HG03159 (cell line): ENCODE measurements around the gene MTF2.
"Not testable (repeated sequence)": the region's sequence is repeated elsewhere in the genome, so short reads cannot be mapped to it uniquely, and the experiment has no call there.

Experiments
- ATAC-seq: cut with Tn5 transposase; IDR thresholded peaks from one replicate; pipeline ENCODE4 v1.9.1; 2021; ENCODE audit warnings: mild to moderate bottlenecking, moderate library complexity; ENCODE audit not compliant: unreplicated experiment

Gene MTF2

DNA sequence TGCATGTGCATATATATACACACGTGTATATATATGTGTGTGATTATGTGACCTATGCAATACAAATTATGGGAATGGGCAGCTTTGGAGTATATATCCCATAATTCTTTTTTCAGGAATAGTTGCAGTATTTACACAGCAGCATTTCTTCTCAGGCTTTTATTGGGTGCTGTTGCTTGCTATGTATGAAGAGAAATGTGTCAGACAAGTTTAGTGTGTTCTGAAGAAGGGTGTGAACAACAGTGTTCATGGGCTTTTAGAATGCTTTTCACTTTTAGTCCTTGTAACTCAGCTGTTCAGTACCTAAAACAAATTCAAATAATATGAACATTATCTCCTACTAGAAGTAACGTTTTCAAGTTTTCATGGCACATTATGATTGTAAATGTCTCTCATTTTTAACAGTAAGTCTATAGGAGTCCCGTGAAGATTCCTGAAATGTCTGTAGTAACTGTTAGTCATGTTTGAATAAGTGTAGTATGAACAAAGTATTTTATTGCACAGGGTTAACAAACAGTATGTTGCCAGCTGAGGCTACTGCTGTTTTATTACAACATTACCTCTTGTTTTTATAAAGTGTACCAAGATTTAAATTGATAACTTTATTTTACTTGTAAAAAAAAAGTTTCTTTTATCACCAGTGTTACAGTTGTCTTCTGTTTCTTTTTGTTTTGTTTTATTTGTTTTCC lies 58.7 kb downstream of the MTF2 start:
- no peak for ATAC-seq

- ATAC-seq, result no peak
Observed at GRCh38 chr1:93140106-93140505, 61.0 kb downstream of the MTF2 start.

DNA sequence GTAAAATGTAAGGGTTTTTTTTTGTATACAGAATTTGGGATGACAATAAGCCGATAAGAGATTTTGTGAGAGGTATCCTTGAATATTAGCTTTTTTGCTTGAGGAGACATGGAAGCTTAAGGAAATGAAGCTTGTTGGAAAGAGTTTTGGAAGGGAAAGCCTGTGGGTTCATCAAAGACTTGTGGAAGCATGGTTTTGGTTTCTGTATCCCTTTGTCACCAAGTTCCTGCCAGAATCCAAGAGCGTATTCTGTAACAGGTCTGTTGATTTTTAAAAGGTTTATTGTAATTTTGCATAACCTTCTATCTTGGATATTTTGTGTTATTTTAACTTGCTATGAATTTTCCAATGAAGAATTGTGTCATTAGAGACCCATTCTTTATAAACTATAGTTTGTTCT lies 63.1 kb downstream of the MTF2 start:
- ATAC-seq, result no peak

DNA sequence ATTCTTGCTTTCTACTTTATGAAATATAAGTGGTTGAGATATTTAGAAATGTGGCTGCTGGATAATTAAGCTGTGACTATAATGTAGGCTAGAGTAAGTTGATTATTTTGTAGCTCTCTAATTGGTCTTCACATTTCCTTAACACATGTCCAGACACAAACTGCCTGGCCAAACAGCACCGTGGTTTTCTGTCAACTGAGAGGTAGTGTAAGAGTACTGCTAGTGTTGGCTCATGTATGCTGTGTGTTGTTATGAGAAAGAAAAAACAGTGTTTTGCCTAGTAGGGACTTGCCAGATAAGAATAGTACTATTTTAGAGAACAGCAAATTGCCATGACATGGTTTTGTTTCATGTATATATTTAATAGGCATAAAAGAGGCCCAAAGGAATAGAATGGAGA lies 64.1 kb downstream of the MTF2 start:
- no peak for ATAC-seq

DNA sequence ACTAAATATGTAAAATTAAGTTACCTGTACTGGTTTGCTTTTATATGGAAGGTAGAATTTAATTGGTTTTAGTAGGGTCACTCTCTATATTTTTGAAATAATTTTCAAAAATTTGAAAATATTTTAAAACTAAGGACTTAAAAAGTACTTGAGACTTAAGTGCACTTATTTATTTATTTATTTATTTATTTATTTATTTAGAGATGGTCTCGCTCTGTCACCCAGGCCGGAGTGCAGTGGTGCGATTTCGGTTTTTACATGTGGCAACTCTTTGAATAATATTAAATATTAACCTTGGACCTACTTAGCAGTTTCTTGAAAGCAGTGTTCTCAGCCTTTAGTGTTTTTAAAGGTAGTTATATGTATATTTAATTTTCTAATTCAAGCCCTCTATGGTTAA lies 64.7 kb downstream of the MTF2 start:
- ATAC-seq, result no peak

- no peak for ATAC-seq
Observed at GRCh38 chr1:93148001-93148400, 68.9 kb downstream of the MTF2 start.

DNA sequence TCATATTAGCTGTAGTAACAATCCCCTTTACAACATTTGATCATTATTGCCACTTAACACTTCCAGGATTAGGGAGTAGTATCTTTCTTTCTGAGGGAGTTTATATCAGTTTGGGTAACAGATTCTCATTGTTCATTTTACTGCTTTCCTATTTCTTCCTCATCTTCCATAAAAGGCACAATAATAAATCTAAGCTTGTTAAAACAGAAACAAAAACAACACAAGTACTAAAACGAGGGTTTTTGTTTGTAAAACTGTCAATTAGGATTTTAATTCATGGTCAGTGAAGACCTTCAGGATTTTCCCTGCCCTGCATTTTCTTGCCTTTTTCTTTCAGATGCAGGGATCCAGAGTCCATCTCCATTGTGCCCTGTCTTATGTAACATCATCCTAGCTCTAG lies 71.6 kb downstream of the MTF2 start:
- no peak for ATAC-seq

- ATAC-seq, result no peak
Observed at GRCh38 chr1:93151474-93151873, 72.4 kb downstream of the MTF2 start.

GRCh38 chr1:93152835-93153234 lies 73.8 kb downstream of the MTF2 start:
- no peak for ATAC-seq

DNA sequence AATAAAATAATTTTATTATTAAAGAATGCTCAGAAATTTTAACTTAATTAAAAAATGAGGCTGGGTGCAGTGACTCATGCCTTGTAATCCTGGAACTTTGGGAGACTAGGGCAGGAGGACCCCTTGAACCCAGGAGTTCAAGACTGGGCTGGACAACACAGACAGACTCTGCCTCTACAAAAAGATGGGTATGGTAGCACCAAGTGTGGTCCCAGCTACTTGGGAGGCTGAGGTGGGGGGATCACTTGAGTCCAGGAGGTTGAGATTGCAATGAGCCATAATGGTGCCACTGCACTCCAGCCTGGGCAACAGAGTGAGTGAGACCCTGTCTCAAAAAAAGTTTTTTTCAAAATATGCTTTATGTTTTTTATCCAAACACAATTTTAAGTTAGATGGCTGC lies 75.8 kb downstream of the MTF2 start:
- no peak for ATAC-seq

GRCh38 chr1:93155335-93155734 lies 76.3 kb downstream of the MTF2 start:
- ATAC-seq, result no peak

GRCh38 chr1:93159337-93159736 lies 80.3 kb downstream of the MTF2 start:
- no peak for ATAC-seq

DNA sequence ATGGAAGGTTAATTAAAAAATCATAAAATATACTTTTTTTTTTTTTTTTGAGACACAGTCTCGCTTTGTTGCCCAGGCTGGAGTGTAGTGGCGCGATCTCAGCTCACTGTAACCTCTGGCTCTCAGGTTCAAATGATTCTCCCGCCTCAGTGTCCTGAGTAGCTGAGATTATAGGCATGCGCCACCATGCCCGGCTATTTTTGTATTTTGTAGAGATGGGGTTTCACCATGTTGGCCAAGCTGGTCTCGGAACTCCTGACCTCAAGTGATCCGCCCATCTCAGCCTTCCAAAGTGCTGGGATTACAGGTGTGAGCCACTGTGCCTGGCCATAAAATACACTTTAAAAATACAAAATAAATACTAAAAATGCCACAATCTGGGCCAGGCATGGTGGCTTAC lies 84.2 kb downstream of the MTF2 start:
- ATAC-seq, result not testable (repeated sequence)

DNA sequence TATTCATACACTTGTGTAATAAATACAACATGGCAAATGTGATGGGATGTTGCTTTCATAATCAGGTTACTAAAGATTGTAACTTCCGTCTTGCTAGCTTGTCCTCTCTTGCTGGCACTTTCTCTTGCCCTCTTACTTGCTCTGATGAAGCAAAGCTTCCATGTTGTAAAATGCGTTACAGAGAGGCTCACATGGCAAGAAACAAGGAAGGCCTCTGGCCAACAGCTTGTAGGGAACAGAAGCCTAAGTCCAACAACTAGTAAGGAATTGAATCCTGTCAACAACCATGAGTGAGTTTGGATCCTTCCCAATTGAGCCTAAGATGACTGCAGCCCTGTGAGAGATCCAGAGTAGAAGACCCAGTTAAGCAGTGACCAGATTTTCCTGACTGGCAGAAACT lies 85.7 kb downstream of the MTF2 start:
- no peak for ATAC-seq

GRCh38 chr1:93165895-93166294 lies 86.8 kb downstream of the MTF2 start:
- ATAC-seq, result not testable (repeated sequence)

- no peak for ATAC-seq
Observed at GRCh38 chr1:93167006-93167405, 87.9 kb downstream of the MTF2 start.

DNA sequence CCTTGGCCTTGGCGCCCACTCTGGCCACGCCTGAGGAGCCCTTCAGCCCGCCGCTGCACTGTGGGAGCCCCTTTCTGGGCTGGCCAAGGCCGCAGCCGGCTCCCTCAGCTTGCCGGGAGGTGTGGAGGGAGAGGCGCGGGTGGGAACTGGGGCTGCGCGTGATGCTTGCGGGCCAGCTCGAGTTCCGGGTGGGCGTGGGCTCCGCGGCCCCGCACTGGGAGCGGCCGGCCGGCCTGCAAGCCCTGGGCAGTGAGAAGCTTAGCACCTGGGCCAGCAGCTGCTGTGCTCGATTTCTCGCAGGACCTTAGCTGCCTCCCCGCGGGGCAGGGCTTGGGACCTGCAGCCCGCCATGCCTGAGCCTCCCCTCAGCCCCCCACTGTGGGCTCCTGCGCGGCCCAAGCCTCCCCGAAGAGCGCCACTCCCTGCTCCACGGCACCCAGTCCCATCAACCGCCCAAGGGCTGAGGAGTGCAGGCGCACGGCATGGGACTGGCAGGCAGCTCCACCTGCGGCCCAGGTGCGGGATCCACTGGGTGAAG lies 91.1 kb downstream of the MTF2 start:
- ATAC-seq, result not testable (repeated sequence)

GRCh38 chr1:93171549-93172034 lies 92.5 kb downstream of the MTF2 start:
- ATAC-seq, result no peak

- ATAC-seq, result no peak
Observed at GRCh38 chr1:93172778-93173177, 93.7 kb downstream of the MTF2 start.

DNA sequence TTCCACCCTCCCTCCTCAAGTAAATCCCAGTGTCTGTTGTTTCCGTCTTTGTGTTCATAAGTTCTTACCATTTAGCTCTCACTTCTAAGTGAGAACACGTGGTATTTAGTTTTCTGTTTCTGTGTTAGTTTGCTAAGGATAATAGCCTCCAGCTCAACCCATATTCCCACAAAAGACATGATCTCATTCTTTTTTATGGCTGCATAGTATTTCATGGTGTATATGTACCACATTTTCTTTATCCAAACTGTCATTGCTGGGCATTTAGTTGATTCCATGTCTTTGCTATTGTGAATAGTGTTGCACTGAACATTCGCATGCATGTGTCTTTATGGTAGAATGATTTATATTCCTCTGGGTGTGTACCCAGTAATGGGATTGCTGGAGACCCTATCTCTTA lies 95.6 kb downstream of the MTF2 start:
- ATAC-seq, result not testable (repeated sequence)

GRCh38 chr1:93177991-93178390 lies 98.9 kb downstream of the MTF2 start:
- ATAC-seq, result no peak

DNA sequence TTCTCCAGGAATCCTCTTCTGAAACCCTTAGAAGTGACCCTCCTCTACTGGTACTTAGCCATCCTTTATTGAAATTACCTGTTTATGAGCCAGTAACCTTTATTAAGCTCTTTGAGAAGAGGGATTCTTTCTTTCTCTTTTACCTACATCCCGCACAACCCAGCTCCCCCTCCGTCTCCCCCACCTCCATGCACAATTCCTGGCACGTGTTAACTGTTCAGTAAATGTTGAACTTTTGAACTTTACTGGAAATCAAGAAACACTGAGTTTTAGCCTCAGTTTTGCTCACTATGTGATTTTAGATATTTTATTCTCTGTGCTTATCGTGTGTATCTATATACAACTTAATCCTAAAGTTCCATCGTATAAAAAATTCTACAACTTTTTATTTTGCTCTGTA lies 99.3 kb downstream of the MTF2 start:
- no peak for ATAC-seq
